ENCODE results near the gene PKP4. TPM values are rescaled to one million over a fixed set of nuclear protein-coding genes. Genes with fewer than 3 reads are reported as not detected.

The PKP4 gene
- total RNA-seq, 1 experiment from 2014 or later: 67.7 TPM

DNA sequence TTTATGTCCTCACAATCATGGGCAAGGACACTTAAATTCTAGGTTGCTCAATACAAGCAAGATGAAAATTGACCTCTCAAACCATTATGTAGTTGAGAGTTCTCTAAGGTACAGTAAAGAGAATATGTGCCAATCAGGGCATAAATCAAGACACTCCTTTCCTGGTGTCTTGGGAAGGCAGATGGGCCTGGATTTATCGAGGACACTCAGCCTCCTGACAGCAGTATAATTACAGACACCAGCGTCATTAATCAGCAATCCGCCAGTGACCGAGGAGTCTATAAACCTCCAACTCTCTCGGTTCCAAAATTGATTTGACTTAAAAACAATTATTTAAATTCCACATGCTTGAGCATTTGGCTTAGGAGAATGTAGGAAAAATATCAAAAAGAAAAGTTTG lies 262.7 kb downstream of the PKP4 start:
- no peak for DNase-seq (ENCODE audit: low spot score)
- no peak overlapping the region for H3K27ac ChIP-seq (ENCODE audit: low read depth, low read length, poor library complexity, severe bottlenecking)
- H3K36me3 ChIP-seq (ENCODE audit: insufficient read depth, low read length, poor library complexity, severe bottlenecking): no peaks in the 10 kb centered on the region
- no peak overlapping the region for H3K4me3 ChIP-seq (ENCODE audit: low read depth, low read length, poor library complexity, severe bottlenecking)
- ChIA-PET POLR2A (ENCODE audit: low non-redundant PET) (no interaction called here), CTCF (no interaction called here)
- H3K27me3 ChIP-seq (replicated peaks; ENCODE audit: insufficient read depth, low read depth, low read length, poor library complexity): no peaks in the 10 kb centered on the region
- no peaks in the 10 kb centered on the region for H3K4me1 ChIP-seq (ENCODE audit: insufficient read depth, low read length, poor library complexity, severe bottlenecking)
- TF ChIP-seq, protein P1, sequence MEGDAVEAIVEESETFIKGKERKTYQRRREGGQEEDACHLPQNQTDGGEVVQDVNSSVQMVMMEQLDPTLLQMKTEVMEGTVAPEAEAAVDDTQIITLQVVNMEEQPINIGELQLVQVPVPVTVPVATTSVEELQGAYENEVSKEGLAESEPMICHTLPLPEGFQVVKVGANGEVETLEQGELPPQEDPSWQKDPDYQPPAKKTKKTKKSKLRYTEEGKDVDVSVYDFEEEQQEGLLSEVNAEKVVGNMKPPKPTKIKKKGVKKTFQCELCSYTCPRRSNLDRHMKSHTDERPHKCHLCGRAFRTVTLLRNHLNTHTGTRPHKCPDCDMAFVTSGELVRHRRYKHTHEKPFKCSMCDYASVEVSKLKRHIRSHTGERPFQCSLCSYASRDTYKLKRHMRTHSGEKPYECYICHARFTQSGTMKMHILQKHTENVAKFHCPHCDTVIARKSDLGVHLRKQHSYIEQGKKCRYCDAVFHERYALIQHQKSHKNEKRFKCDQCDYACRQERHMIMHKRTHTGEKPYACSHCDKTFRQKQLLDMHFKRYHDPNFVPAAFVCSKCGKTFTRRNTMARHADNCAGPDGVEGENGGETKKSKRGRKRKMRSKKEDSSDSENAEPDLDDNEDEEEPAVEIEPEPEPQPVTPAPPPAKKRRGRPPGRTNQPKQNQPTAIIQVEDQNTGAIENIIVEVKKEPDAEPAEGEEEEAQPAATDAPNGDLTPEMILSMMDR (conservative IDR thresholded peaks at IDR 0.05; ENCODE audit: low read depth, low read length): no peak
- TF ChIP-seq EZH2 (IDR thresholded peaks at IDR 0.05; ENCODE audit: borderline replicate concordance, low read depth, low read length, poor library complexity, severe bottlenecking): no peak
- H3K9me3 ChIP-seq (ENCODE audit: low read depth, low read length, poor library complexity, severe bottlenecking): no peaks in the 10 kb centered on the region
- intact Hi-C loops (cut with micrococcal nuclease; ENCODE audit: unreplicated experiment): no loop called here
- BruUV-seq (replicated peaks): no TSS peak

DNA sequence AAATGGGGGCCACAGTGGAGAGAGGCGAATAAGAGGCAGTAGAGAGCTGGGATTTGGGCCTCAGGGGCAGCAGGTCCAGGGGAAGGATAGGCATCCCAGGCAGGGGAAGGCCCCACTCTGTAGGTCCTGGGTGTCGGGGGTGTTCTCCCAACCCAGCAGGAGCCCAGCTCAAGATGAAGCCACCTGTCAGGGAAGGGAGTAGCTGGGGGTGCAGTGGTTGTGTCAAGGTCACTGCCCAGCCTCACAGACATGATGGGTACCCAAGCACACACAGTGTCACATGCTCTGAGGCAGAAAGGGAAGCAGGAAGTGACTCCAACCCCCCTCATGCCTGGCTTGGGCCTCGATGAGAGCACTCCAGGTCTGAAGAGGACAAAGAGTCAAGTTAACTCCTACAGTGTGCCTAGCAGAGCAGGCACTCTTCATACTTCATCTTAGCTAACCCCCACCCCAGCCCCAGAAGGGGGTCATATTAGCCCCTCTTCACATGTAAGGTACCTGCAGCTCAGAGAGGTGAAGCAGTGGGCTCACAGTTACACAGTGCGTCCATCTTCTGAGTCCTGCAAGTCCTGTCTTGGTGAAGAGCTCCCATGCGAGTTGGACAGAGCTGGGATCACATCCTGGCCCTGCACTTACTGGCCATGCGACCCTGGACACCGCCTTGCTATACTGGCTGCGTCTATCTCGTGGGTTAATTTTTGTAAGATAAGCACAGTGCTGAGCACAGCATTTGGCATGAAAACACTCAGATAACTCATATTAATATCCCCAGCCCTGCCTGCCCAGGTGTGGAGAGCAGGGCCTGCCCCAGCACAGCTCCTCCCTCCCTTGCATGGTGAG lies 265.7 kb downstream of the PKP4 start:
- ChIA-PET CTCF (no interaction called here), POLR2A (ENCODE audit: low non-redundant PET) (no interaction called here)
- no peak for DNase-seq (ENCODE audit: low spot score)
- no peaks in the 10 kb centered on the region for H3K36me3 ChIP-seq (ENCODE audit: insufficient read depth, low read length, poor library complexity, severe bottlenecking)
- H3K27me3 ChIP-seq (replicated peaks; ENCODE audit: insufficient read depth, low read depth, low read length, poor library complexity): no peaks in the 10 kb centered on the region
- no peak overlapping the region for H3K27ac ChIP-seq (ENCODE audit: low read depth, low read length, poor library complexity, severe bottlenecking)
- no TSS peak for BruUV-seq (replicated peaks)
- intact Hi-C loops (cut with micrococcal nuclease; ENCODE audit: unreplicated experiment): no loop called here
- H3K4me3 ChIP-seq (ENCODE audit: low read depth, low read length, poor library complexity, severe bottlenecking): no peak overlapping the region
- H3K9me3 ChIP-seq (ENCODE audit: low read depth, low read length, poor library complexity, severe bottlenecking): no peaks in the 10 kb centered on the region
- TF ChIP-seq, protein P1 (conservative IDR thresholded peaks at IDR 0.05; ENCODE audit: low read depth, low read length): no peak
- TF ChIP-seq EZH2 (IDR thresholded peaks at IDR 0.05; ENCODE audit: borderline replicate concordance, low read depth, low read length, poor library complexity, severe bottlenecking): no peak
- no peaks in the 10 kb centered on the region for H3K4me1 ChIP-seq (ENCODE audit: insufficient read depth, low read length, poor library complexity, severe bottlenecking)

DNA sequence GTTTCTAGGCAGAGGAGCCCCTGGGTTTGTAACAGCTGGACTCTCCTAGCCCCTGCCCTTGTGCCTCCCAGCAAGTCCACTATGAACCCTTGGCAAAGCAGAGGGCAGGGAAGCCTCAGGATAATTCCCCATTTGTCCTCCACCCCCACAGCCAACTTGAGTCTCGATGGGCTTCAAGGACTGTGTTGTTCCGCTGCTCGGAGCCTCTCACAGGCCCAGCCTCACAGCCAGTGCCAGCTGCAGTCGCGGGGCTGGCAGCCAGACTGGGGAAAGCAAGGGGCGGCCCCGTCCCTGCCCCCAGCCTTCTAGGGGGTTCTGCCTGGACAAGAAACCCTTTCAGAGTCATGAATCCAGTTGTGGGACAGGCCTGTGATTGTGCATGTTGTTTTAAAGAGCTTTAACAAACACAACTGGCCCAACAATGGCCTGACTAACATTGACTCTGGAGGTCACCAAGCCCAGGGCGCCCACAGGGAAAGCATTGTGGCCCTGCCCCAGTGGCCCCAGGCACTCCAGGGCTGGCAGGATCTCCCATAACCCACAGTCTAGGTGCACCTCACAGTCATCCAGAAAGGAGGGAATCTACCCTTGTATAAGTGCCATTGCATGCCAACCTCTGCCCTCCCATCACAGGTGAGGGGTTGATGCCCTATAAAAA lies 266.6 kb downstream of the PKP4 start:
- Histone ChIP-seq H3K9me3 (ENCODE audit: low read depth, low read length, poor library complexity, severe bottlenecking) (no peaks in the 10 kb centered on the region), H3K36me3 (ENCODE audit: insufficient read depth, low read length, poor library complexity, severe bottlenecking) (no peaks in the 10 kb centered on the region), H3K27ac (ENCODE audit: low read depth, low read length, poor library complexity, severe bottlenecking) (no peak overlapping the region), H3K4me3 (ENCODE audit: low read depth, low read length, poor library complexity, severe bottlenecking) (no peak overlapping the region), H3K4me1 (ENCODE audit: insufficient read depth, low read length, poor library complexity, severe bottlenecking) (no peaks in the 10 kb centered on the region), H3K27me3 (replicated peaks; ENCODE audit: insufficient read depth, low read depth, low read length, poor library complexity) (no peaks in the 10 kb centered on the region)
- no peak for TF ChIP-seq EZH2 (IDR thresholded peaks at IDR 0.05; ENCODE audit: borderline replicate concordance, low read depth, low read length, poor library complexity, severe bottlenecking)
- TF ChIP-seq, protein P1 (conservative IDR thresholded peaks at IDR 0.05; ENCODE audit: low read depth, low read length): no peak
- no TSS peak for BruUV-seq (replicated peaks)
- POLR2A ChIA-PET (ENCODE audit: low non-redundant PET): no interaction called here
- intact Hi-C loops (cut with micrococcal nuclease; ENCODE audit: unreplicated experiment): no loop called here
- DNase-seq (ENCODE audit: low spot score): no peak
- CTCF ChIA-PET: no interaction called here

Data from A673 (cell line).